Retinal pigment epithelial cell (primary cell): ENCODE results near the gene TNRC18.
"Not testable (repeated sequence)": the region's sequence is repeated elsewhere in the genome, so short reads cannot be mapped to it uniquely, and the experiment has no call there.

ENCODE experiments used
- DNase-seq: peaks from one replicate; pipeline ENCODE4 v3.0.0-alpha.2; 2010; ENCODE audit warnings: low read depth
- H3K4me3 ChIP-seq: 2 replicates; pipeline ENCODE4 v1.5.1; 2011; ENCODE audit warnings: mild to moderate bottlenecking, low read length, control low read depth, moderate library complexity
- CTCF ChIP-seq: conservative IDR thresholded peaks from 2 replicates; pipeline ENCODE4 v1.5.1; 2011; ENCODE audit warnings: low read depth, low read length, control low read depth, inconsistent platforms

The TNRC18 gene

GRCh38 chr7:5337047-5337446 lies 86.6 kb downstream of the TNRC18 start:
- no peak for TF ChIP-seq CTCF
- no peak overlapping the region for H3K4me3 ChIP-seq
- DNase-seq: no peak

- no peak for TF ChIP-seq CTCF
- DNase-seq: no peak
- H3K4me3 ChIP-seq: no peak overlapping the region
These were observed 89.0 kb downstream of the TNRC18 start for GRCh38 chr7:5334671-5335070.

- no peak overlapping the region for H3K4me3 ChIP-seq
- no peak for DNase-seq
- TF ChIP-seq CTCF: no peak
These were observed 90.3 kb downstream of the TNRC18 start for GRCh38 chr7:5333121-5334045.

- no peak for DNase-seq
- no peak overlapping the region for H3K4me3 ChIP-seq
- no peak for TF ChIP-seq CTCF
These were observed 91.1 kb downstream of the TNRC18 start for GRCh38 chr7:5332579-5332978.

GRCh38 chr7:5330288-5330687 lies 93.3 kb downstream of the TNRC18 start:
- no peak for TF ChIP-seq CTCF
- no peak for DNase-seq
- no peak overlapping the region for H3K4me3 ChIP-seq

GRCh38 chr7:5324961-5325360 lies 98.7 kb downstream of the TNRC18 start:
- no peak overlapping the region for H3K4me3 ChIP-seq
- no peak for DNase-seq
- no peak for TF ChIP-seq CTCF

GRCh38 chr7:5323800-5324781 lies 99.5 kb downstream of the TNRC18 start:
- H3K4me3 ChIP-seq, DNase-seq: not testable (repeated sequence)
